Activated gamma-delta T cell treated with anti-CD3 and anti-CD28 coated beads, Interleukin-2, amount 50 U/mL, for 16 hours (primary cell): ENCODE results near the gene HTRA2.

Source experiments
- DNase-seq: peaks from one replicate; pipeline ENCODE4 v3.0.0-alpha.2; 2020; ENCODE audit warnings: low read depth

HTRA2 gene

DNA sequence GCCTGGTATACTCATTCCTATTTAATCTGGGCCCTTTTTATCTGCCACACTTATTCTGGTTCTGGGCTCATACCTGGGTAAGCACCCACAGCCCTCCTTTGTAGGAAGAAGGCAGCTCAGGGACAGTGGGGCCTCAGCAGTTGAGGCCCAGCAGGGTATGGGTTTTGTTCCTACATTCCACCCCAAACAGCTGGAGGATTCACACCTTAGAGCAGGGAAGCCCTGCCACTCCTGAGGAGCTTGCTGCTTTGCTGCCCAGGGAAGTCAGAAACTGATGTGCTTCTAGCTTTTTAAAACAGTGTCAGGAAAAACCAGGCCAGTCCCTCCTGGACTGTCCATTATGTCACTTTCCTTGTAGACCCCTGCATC lies 29.2 kb upstream of the HTRA2 start:
- no peak for DNase-seq

DNA sequence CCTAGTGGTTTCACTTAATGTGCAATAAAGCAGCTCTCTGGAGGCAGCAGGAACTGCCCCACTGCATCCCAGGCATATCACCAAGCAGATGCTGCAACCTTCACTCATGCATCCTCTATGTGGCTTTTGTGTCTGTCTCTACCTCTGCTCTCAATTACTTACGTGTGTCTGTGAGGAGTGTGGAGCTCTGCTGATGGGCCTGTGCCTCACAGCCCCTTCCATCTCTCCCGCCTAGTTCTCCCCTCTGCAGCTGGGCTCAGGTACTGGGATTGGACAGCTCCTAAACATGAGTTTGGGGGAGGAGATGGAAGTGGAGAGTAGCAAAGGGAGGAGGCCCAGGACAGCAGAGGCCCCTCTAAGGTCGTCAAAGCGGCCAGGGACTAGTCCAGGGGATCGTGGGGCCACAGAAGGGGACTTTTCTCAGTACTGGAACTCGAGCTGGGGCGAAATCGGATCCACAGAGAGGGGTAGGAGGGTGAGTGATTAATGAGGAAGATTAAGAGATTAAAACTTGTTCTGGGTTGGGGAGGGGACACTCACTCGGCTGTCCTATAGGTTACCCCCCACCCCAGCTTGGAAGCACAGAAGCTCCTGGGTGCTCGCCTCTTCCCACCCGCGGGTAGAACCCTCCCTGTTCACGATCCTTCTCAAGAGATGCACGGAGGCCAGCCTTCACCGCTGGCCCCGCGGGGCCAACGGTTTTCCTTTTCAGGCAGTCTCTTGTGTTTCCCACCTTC lies 28.2 kb upstream of the HTRA2 start:
- DNase-seq = no peak

DNA sequence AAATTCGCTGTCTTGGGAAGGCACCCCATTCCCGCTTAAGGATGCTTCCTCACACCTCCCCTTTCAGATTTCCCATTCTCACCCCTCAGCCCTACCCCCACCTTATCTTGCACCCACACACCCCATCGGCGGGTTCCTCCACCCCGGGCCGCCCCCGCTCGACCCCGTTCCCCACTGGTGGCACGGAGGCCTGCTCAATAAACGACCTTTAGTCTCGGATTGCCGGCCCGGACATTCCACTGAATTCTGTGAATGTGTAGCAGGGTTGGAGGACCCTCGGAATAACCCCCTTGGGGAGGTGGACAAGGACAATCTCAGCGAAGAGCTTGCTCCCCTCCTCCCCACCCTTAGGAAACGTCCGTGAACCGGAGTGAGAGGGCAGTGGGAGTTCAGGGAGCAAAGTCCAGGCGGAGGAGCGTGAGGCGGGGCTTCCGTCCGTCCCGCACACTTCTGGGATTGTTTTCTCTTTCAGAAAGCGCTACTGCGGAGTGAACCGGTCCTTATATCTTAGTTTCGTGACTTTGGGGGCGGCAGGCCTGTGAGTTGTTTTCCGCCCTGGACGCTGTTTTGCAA lies 27.5 kb upstream of the HTRA2 start:
- DNase-seq = no peak

DNA sequence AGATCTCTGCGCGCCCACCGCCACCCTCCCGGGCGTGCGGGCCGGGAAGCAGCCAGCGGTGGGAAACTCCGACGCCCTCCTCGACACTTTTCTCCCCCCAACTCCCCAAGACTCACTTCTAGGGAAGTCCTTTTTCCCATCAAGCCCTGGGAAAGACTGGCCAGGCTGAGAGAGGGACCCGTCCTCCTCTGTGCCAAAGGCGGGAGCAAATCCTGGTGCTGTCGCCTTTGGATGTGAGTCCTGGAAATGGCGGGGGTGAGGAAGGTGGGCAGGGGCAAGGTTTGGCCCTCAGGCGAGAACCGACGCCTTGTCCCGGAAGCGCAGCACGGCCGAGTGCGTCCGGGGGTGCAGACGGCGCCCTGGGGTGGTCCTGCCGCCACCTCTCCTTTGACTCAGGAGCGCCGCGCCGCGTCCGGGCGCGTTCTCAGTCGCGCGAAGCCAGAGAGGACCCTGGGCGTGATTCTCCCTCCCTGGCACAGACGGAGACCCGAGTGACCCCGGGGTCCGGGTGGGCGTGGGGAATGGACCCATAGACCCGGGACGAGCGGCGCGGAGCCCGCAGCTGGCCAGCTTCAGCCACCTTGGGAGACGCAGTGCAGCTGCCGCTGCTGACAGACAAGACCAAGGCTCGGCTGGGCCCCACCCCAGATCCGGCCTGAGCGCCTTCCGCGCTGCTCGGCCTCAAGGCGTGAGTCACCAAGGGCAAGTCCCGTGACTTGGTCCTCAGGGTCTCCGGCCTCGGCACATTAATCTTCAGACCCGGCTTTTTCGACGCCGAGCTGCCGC lies 26.8 kb upstream of the HTRA2 start:
- no peak for DNase-seq

DNA sequence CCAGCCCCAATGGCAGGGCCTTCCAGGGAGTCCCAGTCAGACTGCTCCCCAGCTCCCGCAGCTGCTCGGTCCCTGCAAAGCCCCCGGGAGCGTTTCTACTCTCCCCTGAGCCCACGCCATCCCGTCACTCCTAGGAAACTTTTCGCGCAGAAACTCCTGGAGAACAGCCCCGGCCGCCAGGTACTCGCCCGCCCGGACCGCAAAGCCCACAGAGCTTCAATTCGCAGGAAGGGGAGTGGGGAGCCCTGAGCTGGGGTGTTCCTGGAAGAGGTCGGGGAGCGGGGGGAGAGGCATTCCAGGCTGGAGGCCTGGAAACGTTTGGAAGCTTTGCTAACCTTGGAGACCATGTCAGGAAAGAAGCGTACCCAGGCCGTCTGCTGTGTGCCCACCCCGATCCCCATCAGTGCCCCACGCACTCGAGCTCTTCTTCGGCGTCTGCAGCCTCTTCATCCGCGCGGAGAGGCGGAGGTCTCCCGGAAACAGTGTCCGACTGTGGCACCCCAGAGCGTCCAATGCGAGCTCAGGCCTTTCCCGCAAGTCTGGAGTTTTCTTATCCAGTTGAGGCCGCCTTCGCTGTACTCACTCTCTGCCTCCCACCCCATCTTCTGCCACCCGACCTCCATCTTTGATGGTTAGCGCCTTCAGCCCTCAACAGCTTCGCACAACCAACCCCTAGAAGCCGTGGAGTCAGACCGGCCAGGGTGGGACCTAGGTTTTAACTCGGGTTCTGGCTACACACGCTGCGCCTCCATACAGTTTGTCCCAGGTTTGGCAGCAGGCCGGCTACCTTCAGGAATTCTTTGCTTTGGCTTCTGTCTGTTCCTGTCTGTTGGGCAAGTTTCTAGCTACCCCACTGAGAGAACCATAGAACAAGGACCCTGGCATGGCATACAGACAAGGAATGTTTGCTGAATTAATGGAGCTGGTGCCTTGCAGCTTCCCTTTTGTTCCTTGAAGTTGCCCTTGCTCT lies 25.9 kb upstream of the HTRA2 start:
- DNase-seq = no peak

DNA sequence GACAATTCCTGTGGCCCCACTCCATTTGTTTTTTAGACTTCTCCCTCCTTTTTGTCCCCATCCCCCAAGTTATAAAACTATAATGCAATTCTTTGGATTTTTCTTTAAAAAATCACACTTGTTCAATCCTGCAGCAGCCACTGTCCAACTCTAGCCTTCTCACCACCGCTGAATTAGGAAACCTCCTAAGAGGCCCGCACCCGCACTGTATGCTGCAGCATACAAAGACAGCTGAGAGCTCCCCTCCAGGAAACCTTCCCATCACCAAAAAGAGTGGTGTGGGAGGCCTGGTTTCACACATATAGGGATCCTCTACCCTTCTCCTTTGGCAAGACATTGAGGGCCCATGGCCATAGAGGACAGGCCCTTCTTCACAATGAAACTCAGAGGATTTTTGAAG lies 25.1 kb upstream of the HTRA2 start:
- DNase-seq = no peak

DNA sequence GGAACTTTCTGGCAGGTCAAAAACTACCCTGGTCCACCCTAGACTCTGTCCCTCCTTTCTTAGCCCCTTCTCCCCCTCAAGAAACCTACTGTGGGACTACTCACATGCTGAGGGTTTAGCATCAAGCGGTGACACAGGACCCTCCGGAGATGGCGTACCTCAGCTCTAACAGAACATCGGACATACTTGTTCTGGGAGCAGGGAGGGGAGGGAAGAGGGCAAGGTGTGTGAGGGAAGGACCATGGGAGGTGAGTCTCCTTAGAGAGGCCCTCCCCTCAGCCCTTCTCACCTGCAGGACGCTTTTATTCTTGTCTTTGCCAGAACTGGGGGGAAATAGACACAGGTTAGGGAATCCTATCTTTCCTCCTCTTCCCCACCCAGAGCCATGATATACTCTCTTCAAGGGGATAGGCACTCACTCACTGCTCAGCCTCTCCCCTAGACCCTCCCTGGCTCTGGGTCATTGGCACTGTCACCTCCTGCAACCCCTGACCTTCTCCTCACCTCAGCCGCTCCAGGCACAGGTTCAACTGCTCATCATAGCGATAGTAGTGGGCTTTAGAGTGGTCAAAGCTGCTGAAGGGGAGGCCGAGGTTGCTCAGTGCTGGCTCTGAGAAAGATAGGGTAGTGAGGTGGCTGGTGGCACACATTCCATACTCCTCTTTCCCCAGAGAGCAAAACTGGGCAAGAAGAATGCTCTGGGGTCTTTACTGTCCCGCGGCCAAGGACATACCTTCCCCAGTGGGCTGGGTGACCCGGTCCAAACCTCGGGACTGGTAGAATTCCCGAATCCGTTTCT lies 24.1 kb upstream of the HTRA2 start:
- DNase-seq = no peak

DNA sequence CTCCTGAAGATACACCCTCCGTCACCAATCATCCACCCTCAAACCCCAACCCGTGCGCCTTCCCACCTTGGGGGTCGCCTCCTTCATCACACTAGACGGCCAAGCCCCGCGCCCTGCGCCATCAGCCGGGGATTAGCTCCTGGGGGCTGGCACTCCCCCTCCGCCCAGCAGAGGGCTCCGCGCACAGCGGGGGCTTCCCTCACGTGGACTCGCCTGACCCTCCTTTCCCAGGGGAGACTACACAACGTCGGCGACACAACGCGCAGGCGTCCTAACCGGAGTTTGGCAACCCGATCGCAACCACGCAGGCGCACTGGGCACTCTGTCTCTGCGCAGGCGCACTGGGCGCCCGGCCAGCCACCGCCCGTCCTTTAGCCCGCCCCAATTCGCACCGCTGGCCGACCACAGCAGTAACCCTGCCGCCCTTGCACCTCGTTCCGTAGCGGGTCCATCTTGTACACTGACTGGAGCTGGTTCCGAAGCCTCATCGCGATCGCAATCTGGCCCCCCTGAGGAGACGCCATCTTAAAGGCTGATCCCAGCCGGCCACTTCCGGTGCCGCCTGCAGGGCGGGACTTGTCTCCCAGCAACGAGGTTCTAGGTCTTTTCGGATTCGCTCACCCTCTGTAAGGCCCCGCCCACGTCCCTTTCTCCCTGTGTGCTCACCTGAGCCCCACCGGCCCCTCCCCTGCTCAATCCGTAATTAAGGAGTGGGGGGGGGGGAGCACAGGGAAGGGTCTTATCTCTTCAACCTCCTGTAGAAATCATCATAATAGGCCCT lies 22.4 kb upstream of the HTRA2 start, which contains the start of gene PCGF1:
Gene PCGF1, minus strand, starts transcription at position 551 of the 781 bp plus-strand sequence. Its CDS starts 27 bp downstream, at position 524.
- DNase-seq = peak; percentile 98

DNA sequence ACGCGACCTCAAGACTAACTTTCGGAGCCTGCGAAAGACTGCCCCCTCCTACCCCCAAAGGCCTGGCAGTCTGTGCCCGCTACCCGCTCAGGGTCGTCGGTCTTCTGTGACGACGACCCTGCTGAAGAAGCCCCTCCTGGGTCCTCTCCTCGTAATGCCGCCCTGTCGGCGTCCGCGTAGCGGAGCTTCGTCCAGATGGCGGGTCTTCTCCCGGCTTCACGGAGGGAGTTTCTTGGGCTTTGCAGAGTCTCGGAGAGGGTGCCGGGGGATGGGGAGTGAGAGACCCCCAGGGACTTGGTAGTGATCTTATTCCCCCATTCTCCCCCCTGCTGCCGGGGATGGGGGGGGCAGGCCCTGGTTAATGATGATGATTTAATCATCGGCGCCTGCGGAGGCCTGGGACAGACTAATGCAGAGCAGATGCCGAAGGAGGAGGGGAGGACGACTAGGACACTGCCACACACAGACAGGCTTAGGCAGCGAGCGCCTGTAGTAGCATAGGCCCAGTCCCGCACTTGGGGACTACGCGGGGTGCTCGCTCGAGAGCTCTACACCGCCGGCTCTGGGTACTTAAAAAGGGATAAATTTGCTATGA lies 21.7 kb upstream of the HTRA2 start:
- no peak for DNase-seq

DNA sequence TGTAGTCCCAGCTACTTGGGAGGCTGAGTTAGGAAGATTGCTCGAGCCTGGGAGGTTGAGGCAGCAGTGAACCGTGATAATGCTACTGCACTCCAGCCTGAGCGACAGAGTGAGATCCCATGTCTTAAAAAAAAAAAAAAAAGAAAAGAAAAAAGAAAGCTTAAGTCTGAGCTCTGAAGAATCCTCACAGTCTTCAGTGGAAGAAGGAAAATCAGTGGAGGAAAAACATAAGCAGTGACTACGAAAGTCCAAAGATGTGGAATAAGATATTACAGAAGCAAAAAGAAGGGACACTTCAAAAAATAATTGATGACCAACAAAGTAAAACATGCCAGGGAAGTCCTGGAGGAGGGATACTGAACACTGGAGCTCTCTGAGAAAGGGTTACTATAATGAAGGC lies 19.5 kb upstream of the HTRA2 start:
- DNase-seq = no peak

DNA sequence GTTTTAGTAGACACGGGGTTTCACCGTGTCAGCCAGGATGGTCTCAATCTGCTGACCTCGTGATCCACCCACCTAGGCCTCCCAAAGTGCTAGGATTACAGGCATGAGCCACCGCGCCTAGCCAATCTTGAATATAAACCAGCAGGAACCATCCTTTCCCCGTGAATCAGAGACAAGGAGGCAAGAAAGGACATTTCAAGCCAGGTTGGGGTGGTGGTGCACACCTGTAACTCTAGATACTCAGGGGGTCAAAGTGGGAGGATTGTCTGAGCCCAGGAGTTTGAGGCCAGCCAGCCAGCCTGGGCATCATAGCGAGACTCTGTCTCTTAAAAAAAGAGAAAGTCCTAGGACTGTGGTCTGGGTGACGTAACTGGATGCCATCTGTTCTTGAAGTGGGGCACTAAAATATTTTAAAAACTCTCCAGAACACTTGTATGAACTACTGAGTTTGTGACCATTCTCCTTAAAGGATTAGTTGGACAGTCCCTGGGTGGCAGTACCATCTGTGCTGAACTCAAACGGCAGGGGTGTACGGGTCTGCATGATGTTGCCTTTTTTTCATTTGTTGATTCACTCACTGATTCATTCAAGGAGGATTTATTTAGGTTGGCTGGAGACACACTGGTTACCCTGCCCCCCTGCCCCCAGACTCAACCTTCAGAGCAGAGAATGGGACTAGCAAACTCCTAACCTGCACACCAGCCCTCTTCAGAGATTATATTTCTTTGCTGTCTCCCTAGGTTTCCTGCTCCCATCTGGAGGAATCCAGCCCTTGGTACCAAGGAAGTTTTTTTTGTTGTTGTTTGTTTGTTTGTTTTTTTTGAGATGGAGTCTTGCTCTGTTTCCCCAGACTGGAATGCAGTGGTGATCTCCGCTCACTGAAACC lies 18.4 kb upstream of the HTRA2 start:
- no peak for DNase-seq

DNA sequence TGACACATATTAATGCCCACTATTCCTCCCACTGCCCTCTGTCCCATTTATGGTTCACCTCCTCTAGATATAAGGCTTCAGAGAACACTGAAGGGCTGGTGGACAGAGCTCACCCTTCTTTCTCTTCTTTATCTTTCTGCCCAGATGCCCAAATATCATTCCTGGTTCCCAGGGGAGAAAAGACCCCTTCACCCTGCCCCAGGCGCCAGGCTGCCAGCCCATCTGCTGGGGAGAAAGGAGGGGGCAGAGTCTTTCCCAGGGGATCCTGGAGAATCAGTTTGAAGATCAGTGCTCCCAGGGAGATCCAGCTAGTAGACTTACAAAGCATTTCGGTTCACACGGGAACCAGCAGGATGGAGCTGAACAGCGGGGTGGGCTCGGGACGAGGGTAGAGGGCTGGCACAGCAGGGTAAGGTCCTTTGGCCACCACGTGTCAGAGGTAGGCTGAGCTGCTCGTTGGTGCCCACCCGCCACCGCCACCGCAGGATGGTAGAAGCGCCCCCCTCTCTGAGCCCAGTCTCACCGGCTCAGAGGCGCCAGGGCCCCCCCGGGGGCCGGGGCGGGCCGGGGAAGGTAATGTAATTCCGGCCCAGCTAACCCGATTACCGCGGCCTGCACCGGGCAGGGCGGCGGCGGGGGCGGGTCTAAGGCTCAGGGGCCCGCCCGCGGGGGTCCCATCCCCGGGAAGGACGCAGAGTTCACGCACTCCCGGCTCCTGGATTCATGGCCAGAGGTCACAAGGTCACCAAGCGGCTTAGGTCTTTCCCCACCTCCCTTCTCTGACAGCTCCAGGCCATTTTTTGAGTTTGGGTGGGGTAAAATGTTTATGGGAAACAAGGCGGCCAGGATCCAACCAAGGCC lies 16.8 kb upstream of the HTRA2 start:
- no peak for DNase-seq

DNA sequence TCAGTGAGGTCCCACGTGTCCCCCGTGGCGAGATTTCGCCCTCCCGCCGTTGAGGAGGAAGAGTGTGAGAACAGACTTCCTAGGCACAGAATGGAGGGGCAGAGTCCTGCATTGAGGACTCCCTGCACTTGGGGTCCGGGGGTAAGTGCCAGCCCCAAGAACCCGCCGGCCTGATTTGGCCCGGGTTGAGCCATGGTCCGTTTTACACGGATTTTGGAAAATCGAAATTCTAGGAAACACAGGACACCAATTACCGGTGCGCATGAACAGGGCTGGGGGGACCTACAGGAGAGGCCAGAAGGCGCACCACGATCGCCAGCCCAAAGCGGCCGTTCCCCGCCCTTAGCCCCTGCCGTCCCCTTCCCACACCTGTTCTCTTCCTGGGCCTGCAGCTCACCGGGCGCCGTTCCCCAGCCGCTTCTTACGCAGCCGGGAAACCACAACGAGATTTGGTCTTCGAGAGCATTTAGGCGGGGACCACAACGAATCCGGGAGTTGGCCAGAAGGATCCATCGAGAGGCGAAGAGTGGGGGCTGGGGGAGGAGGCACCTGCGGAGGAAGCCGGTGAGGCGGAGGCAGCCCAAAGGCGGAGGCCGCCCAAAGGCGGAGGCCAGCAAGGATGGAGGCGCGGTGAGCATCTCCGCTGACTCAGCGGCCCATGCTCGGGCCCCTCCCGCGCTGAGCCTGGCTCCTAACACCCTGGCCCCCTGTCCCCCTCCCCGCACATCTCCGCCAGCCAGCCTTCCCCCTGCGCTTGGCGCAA lies 15.9 kb upstream of the HTRA2 start:
- no peak for DNase-seq

DNA sequence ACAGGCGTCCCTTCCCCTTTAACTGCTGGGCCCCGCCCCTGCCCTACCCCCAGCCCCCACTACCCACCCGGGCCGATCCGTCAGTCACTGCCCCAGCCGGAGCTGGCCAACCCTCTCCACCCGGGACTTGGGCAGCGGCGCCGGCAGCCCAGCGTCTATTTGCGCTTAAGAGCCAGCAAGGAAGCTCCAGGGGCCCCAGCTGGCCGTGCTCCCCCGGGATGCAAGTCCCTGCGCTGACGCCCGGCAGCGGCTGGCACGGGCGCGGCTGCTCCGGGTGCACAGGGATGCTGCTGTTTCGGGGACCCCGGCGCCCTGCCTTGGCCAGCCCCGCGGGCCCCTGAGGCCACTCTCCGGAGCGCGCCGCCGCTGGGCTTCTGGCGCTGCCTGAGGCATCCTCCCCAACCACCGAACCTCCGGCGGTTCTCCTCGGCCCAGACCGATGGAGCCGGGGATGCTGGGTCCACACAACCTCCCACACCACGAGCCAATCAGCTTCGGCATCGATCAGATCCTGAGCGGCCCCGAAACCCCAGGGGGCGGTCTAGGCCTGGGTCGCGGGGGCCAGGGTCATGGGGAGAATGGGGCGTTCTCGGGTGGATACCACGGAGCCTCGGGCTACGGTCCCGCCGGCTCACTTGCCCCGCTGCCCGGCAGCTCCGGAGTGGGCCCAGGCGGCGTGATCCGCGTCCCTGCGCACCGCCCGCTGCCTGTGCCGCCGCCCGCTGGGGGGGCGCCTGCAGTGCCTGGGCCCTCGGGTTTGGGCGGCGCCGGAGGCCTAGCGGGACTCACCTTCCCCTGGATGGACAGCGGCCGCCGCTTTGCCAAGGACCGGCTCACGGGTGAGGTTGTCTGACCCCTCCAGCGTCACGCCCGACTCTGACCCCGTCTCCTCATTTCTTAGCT lies 15.1 kb upstream of the HTRA2 start, which contains the start of gene TLX2:
Gene TLX2, plus strand, starts transcription at position 83 of the 903 bp plus-strand sequence. Its CDS starts 357 bp downstream, at position 440.
- no peak for DNase-seq

DNA sequence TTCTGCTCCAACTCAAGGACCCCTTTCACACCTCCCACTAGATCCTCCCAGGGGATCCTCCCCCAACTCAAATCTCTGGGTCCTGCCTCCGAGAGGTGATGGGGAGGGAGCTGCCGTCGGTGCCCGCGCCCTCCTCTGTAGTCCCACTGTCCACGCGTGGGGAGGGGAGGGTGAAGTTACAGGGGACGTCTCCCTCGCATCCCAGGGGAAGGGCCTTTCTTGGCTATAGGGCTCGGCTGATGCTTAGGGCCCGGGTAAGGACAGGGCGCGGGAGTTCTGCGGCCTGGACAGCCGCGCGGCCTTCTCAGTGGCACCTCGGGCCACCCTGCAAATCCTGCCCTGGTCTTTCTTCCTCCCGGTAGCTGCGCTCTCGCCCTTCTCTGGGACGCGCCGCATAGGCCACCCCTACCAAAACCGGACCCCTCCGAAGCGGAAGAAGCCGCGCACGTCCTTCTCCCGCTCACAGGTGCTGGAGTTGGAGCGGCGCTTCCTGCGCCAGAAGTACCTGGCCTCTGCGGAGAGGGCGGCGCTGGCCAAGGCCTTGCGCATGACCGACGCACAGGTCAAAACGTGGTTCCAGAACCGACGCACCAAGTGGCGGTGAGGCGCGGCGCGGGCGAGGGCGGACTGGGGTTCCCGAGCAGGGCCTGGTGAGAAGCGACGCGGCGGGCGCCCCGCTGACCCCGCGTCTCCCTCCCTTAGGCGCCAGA lies 14.3 kb upstream of the HTRA2 start:
- no peak for DNase-seq
